Karpas-422 (cell line): ENCODE measurements around the gene MAGEC3. TPM values are rescaled to one million over a fixed set of nuclear protein-coding genes. Genes with fewer than 3 reads are reported as not detected.

ENCODE experiments used
- DNase-seq: peaks from one replicate; pipeline ENCODE4 v3.0.0-alpha.2; 2015
- H2AFZ ChIP-seq: fragments of 200-600 bp; sonication (generic); 2 replicates; pipeline ENCODE4 v1.6.1; 2014; ENCODE audit warnings: antibody characterized with exemption, low read length, mixed read lengths
- H3K27ac ChIP-seq: fragments of 200-600 bp; sonication (generic); 2 replicates; pipeline ENCODE4 v1.5.1; 2014; ENCODE audit warnings: mild to moderate bottlenecking, low read length, moderate library complexity
- H3K27me3 ChIP-seq: fragments of 200-600 bp; sonication (generic); 2 replicates; pipeline ENCODE4 v1.6.1; 2014; ENCODE audit warnings: low read length, mixed read lengths
- H3K36me3 ChIP-seq: fragments of 200-600 bp; sonication (generic); 2 replicates; pipeline ENCODE4 v1.6.1; 2014; ENCODE audit warnings: low read length, mixed read lengths; ENCODE audit not compliant: insufficient read depth
- H3K4me1 ChIP-seq: fragments of 200-600 bp; sonication (generic); 2 replicates; pipeline ENCODE4 v1.6.1; 2014; ENCODE audit warnings: mild to moderate bottlenecking, low read length, mixed read lengths
- H3K4me2 ChIP-seq: fragments of 200-600 bp; sonication (generic); 2 replicates; pipeline ENCODE4 v1.6.1; 2014; ENCODE audit warnings: low read length, low read depth, mild to moderate bottlenecking; ENCODE audit not compliant: poor library complexity, severe bottlenecking
- H3K4me3 ChIP-seq: fragments of 200-600 bp; sonication (generic); 2 replicates; pipeline ENCODE4 v1.5.1; 2014; ENCODE audit warnings: mild to moderate bottlenecking, antibody characterized with exemption, low read length, mixed read lengths
- H3K79me2 ChIP-seq: fragments of 200-600 bp; sonication (generic); 2 replicates; pipeline ENCODE4 v1.6.1; 2014; ENCODE audit warnings: mild to moderate bottlenecking, low read length, mixed read lengths
- H3K9ac ChIP-seq: fragments of 200-600 bp; sonication (generic); 2 replicates; pipeline ENCODE4 v1.6.0; 2014; ENCODE audit warnings: low read length
- H3K9me2 ChIP-seq: fragments of 200-600 bp; sonication (generic), shearing (Covaris generic); replicated peaks from 2 replicates; pipeline ENCODE4 v1.6.0; 2014; ENCODE audit warnings: mild to moderate bottlenecking, low read length, moderate library complexity; ENCODE audit not compliant: insufficient read depth
- H3K9me3 ChIP-seq: fragments of 300-700, 200-600 bp; sonication (generic); 2 replicates; pipeline ENCODE4 v1.6.1; 2014; ENCODE audit warnings: low read length, mixed read lengths
- H4K20me1 ChIP-seq: fragments of 200-600 bp; sonication (generic); 2 replicates; pipeline ENCODE4 v1.6.1; 2014; ENCODE audit warnings: mild to moderate bottlenecking, antibody characterized with exemption, low read length, low read depth; ENCODE audit not compliant: insufficient read depth
- total RNA-seq: library from RNA; depleted of rRNA; stranded (reverse); fragments of >200 nt; shearing (Covaris generic); gene quantifications from 2 replicates; pipeline ENCODE4 v1.2.3, GENCODE V29; 2014; ENCODE audit warnings: low replicate concordance; rRNA removed

Gene MAGEC3
- not detected in 2 replicates for total RNA-seq

- no peak within 1 kb of the TSS for H3K4me2 ChIP-seq
- no peaks in the 10 kb centered on the region for H3K79me2 ChIP-seq
- H3K4me1 ChIP-seq, result no peaks in the 10 kb centered on the region
- no peaks in the 10 kb centered on the region for H4K20me1 ChIP-seq
- no peaks in the 10 kb centered on the region for H3K27me3 ChIP-seq
- H3K4me3 ChIP-seq, result no peak within 1 kb of the TSS
- no peak within 1 kb of the TSS for H3K9ac ChIP-seq
- no peak within 1 kb of the TSS for H2AFZ ChIP-seq
- H3K9me3 ChIP-seq, result peaks cover 53% of the 10 kb centered on the region
- no peak for DNase-seq
- H3K27ac ChIP-seq, result no peak within 1 kb of the TSS
- H3K36me3 ChIP-seq, result no peaks in the 10 kb centered on the region
- H3K9me2 ChIP-seq, result no peaks in the 10 kb centered on the region
These were observed at the start of gene MAGEC3 for GRCh38 chrX:141838016-141838415. Gene MAGEC3, plus strand, starts transcription at chrX:141838316. Its CDS starts 0 bp downstream, at chrX:141838316.

- Histone ChIP-seq H3K36me3 (no peaks in the 10 kb centered on the region), H3K4me2 (no peak overlapping the region), H3K9ac (no peak overlapping the region), H3K27ac (no peak overlapping the region), H3K4me3 (no peak overlapping the region), H2AFZ (no peak overlapping the region), H4K20me1 (no peaks in the 10 kb centered on the region), H3K27me3 (no peaks in the 10 kb centered on the region), H3K79me2 (no peaks in the 10 kb centered on the region), H3K9me2 (no peaks in the 10 kb centered on the region), H3K9me3 (peaks cover 30% of the 10 kb centered on the region), H3K4me1 (no peaks in the 10 kb centered on the region)
- no peak for DNase-seq
These were observed 46.3 kb upstream of the MAGEC3 start for GRCh38 chrX:141791856-141792255.

- no peaks in the 10 kb centered on the region for H3K4me1 ChIP-seq
- H2AFZ ChIP-seq, result no peak overlapping the region
- H3K9ac ChIP-seq, result no peak overlapping the region
- H4K20me1 ChIP-seq, result no peaks in the 10 kb centered on the region
- H3K27ac ChIP-seq, result no peak overlapping the region
- H3K36me3 ChIP-seq, result no peaks in the 10 kb centered on the region
- no peak for DNase-seq
- no peak overlapping the region for H3K4me2 ChIP-seq
- H3K79me2 ChIP-seq, result no peaks in the 10 kb centered on the region
- H3K9me3 ChIP-seq, result peaks cover 24% of the 10 kb centered on the region
- H3K9me2 ChIP-seq, result no peaks in the 10 kb centered on the region
- H3K27me3 ChIP-seq, result no peaks in the 10 kb centered on the region
- no peak overlapping the region for H3K4me3 ChIP-seq
These were observed 26.7 kb upstream of the MAGEC3 start for GRCh38 chrX:141811438-141811837.

- H4K20me1 ChIP-seq, result no peaks in the 10 kb centered on the region
These were observed 23.8 kb upstream of the MAGEC3 start for GRCh38 chrX:141814213-141814857.

GRCh38 chrX:141815904-141816303 lies 22.2 kb upstream of the MAGEC3 start:
- Histone ChIP-seq H2AFZ (no peak overlapping the region), H3K4me1 (no peaks in the 10 kb centered on the region), H4K20me1 (no peaks in the 10 kb centered on the region), H3K9me2 (no peaks in the 10 kb centered on the region), H3K36me3 (no peaks in the 10 kb centered on the region), H3K9me3 (peaks cover 47% of the 10 kb centered on the region), H3K9ac (no peak overlapping the region), H3K79me2 (no peaks in the 10 kb centered on the region), H3K27ac (no peak overlapping the region), H3K27me3 (no peaks in the 10 kb centered on the region), H3K4me2 (no peak overlapping the region), H3K4me3 (no peak overlapping the region)
- DNase-seq, result no peak

More at GRCh38 chrX:141814213-141814857, 23.8 kb upstream of the MAGEC3 start:
- Histone ChIP-seq H3K4me1 (no peaks in the 10 kb centered on the region), H3K4me2 (no peak overlapping the region), H2AFZ (no peak overlapping the region), H3K9me2 (no peaks in the 10 kb centered on the region), H3K79me2 (no peaks in the 10 kb centered on the region), H3K27ac (no peak overlapping the region), H3K36me3 (no peaks in the 10 kb centered on the region), H3K9me3 (peaks cover 37% of the 10 kb centered on the region), H3K9ac (no peak overlapping the region), H3K4me3 (no peak overlapping the region), H3K27me3 (no peaks in the 10 kb centered on the region)
- DNase-seq, result no peak

GRCh38 chrX:141832247-141832646 lies 5.9 kb upstream of the MAGEC3 start:
- H3K4me2 ChIP-seq, result no peak overlapping the region

GRCh38 chrX:141839856-141840255 lies 1.7 kb downstream of the MAGEC3 start:
- no peaks in the 10 kb centered on the region for H3K27me3 ChIP-seq
- no peak overlapping the region for H3K4me3 ChIP-seq
- H3K36me3 ChIP-seq, result no peaks in the 10 kb centered on the region
- no peaks in the 10 kb centered on the region for H3K4me1 ChIP-seq
- DNase-seq, result no peak
- H3K9me3 ChIP-seq, result peaks cover 59% of the 10 kb centered on the region
- no peak overlapping the region for H3K27ac ChIP-seq
- H2AFZ ChIP-seq, result no peak overlapping the region
- H3K4me2 ChIP-seq, result no peak overlapping the region
- no peaks in the 10 kb centered on the region for H4K20me1 ChIP-seq
- H3K79me2 ChIP-seq, result no peaks in the 10 kb centered on the region
- no peak overlapping the region for H3K9ac ChIP-seq
- no peaks in the 10 kb centered on the region for H3K9me2 ChIP-seq

More at GRCh38 chrX:141832247-141832646, 5.9 kb upstream of the MAGEC3 start:
- H3K36me3 ChIP-seq, result no peaks in the 10 kb centered on the region
- DNase-seq, result no peak
- H3K9ac ChIP-seq, result no peak overlapping the region
- H3K27ac ChIP-seq, result no peak overlapping the region
- no peaks in the 10 kb centered on the region for H3K4me1 ChIP-seq
- no peak overlapping the region for H2AFZ ChIP-seq
- H3K79me2 ChIP-seq, result no peaks in the 10 kb centered on the region
- peaks cover 31% of the 10 kb centered on the region for H3K9me3 ChIP-seq
- H4K20me1 ChIP-seq, result no peaks in the 10 kb centered on the region
- no peaks in the 10 kb centered on the region for H3K9me2 ChIP-seq
- H3K27me3 ChIP-seq, result no peaks in the 10 kb centered on the region
- H3K4me3 ChIP-seq, result no peak overlapping the region

- no peak overlapping the region for H3K4me3 ChIP-seq
- peaks cover 24% of the 10 kb centered on the region for H3K9me3 ChIP-seq
These were observed 19.4 kb downstream of the MAGEC3 start for GRCh38 chrX:141857479-141857878.

More at GRCh38 chrX:141857479-141857878, 19.4 kb downstream of the MAGEC3 start:
- no peak overlapping the region for H3K27ac ChIP-seq
- H4K20me1 ChIP-seq, result no peaks in the 10 kb centered on the region
- H2AFZ ChIP-seq, result no peak overlapping the region
- no peaks in the 10 kb centered on the region for H3K79me2 ChIP-seq
- no peak overlapping the region for H3K4me2 ChIP-seq
- no peak for DNase-seq
- no peaks in the 10 kb centered on the region for H3K27me3 ChIP-seq
- H3K36me3 ChIP-seq, result no peaks in the 10 kb centered on the region
- H3K9me2 ChIP-seq, result no peaks in the 10 kb centered on the region
- H3K4me1 ChIP-seq, result no peaks in the 10 kb centered on the region
- no peak overlapping the region for H3K9ac ChIP-seq
